ENCODE data around the gene CLIP1. TPM values are rescaled to one million over a fixed set of nuclear protein-coding genes. Genes with fewer than 3 reads are reported as not detected.

CLIP1 gene
- total RNA-seq, 4 donors from 2014 or later: 78.7 to 147 (median 118) TPM

- intact Hi-C loops (cut with DNase I): no loop called here
- peaks cover 11 to 97% (median 30%) of the 10 kb centered on the region in 3 donors for H3K36me3 ChIP-seq
- TF ChIP-seq POLR2A (IDR thresholded peaks at IDR 0.05): no peak
- no peak for TF ChIP-seq CTCF (IDR thresholded peaks at IDR 0.05)
- no peaks in the 10 kb centered on the region for H3K9me3 ChIP-seq
- WGBS, 2 donors: 83 to 89% methylated on average over 14 of the region's 14 CpGs
- no peak overlapping the region for H3K27ac ChIP-seq
- no peaks in the 10 kb centered on the region for H3K27me3 ChIP-seq
- DNase-seq: no peak
- no peak overlapping the region for H3K4me3 ChIP-seq
- H3K4me1 ChIP-seq: no peaks in the 10 kb centered on the region
Observed at GRCh38 chr12:122333142-122334087, 89.1 kb downstream of the CLIP1 start.

- WGBS, 2 donors: 75 to 78% methylated on average over 14 to 16 of the region's 18 CpGs
- intact Hi-C loops (cut with DNase I): no loop called here
- peaks cover under 1 to 100% (median 20%) of the 10 kb centered on the region in 3 donors for H3K36me3 ChIP-seq
Observed at GRCh38 chr12:122327494-122328385, 94.7 kb downstream of the CLIP1 start.

GRCh38 chr12:122327014-122327413 lies 95.5 kb downstream of the CLIP1 start:
- DNase-seq: no peak
- TF ChIP-seq POLR2A (IDR thresholded peaks at IDR 0.05) (no peak), CTCF (IDR thresholded peaks at IDR 0.05) (no peak)
- Histone ChIP-seq H3K9me3 (no peaks in the 10 kb centered on the region), H3K27ac (peak overlapping the region in 1 of 4 donors; percentile 43), H3K4me1 (no peaks in the 10 kb centered on the region), H3K4me3 (no peak overlapping the region), H3K27me3 (no peaks in the 10 kb centered on the region), H3K36me3 (peaks cover 0 to 100% (median 16%) of the 10 kb centered on the region in 3 donors)
- intact Hi-C loops (cut with DNase I): no loop called here
- WGBS, 2 donors: 63 to 79% methylated on average over 1 of the region's 1 CpG

More at GRCh38 chr12:122327494-122328385, 94.7 kb downstream of the CLIP1 start:
- Histone ChIP-seq H3K4me1 (no peaks in the 10 kb centered on the region), H3K9me3 (no peaks in the 10 kb centered on the region), H3K4me3 (no peak overlapping the region), H3K27ac (peak overlapping the region in 2 of 4 donors; percentile 5 to 43), H3K27me3 (no peaks in the 10 kb centered on the region)
- no peak for DNase-seq
- TF ChIP-seq POLR2A (IDR thresholded peaks at IDR 0.05) (no peak), CTCF (IDR thresholded peaks at IDR 0.05) (no peak)

- no peak for DNase-seq
- Histone ChIP-seq H3K27ac (no peak overlapping the region), H3K4me3 (no peak overlapping the region), H3K9me3 (no peaks in the 10 kb centered on the region), H3K36me3 (peaks cover 0 to 100% (median 16%) of the 10 kb centered on the region in 3 donors), H3K4me1 (no peaks in the 10 kb centered on the region), H3K27me3 (no peaks in the 10 kb centered on the region)
- intact Hi-C loops (cut with DNase I): no loop called here
- WGBS, 2 donors: 75 to 88% methylated on average over 5 of the region's 5 CpGs
- no peak for TF ChIP-seq POLR2A (IDR thresholded peaks at IDR 0.05)
- TF ChIP-seq CTCF (IDR thresholded peaks at IDR 0.05): no peak
Observed at GRCh38 chr12:122326586-122326985, 95.9 kb downstream of the CLIP1 start.

Measured in esophagus squamous epithelium (tissue), 5 donors.